Activated T-helper 1 cell treated with anti-CD3 and anti-CD28 coated beads, Interleukin-12 subunit alpha, Interleukin-12 subunit beta, Interleukin-2, Interleukin-4 antibody, amounts not matched to agents 30 ng/mL and 10 ng/mL and 1 ng/mL, durations not matched to agents 14 hours and 24 hours and 36 hours (primary cell): Measurements from ENCODE around the gene SWT1. TPM values are rescaled to one million over a fixed set of nuclear protein-coding genes. Genes with fewer than 3 reads are reported as not detected.
"Not testable (repeated sequence)": the region's sequence is repeated elsewhere in the genome, so short reads cannot be mapped to it uniquely, and the experiment has no call there.

ENCODE experiments used
- DNase-seq: peaks from one replicate; pipeline ENCODE4 v3.0.0; 2021; ENCODE audit warnings: low spot score
- H3K27ac Mint-ChIP-seq: one replicate; pipeline ENCODE4 v1.8.0; 2021; ENCODE audit warnings: mild to moderate bottlenecking, mixed read lengths
- H3K27me3 Mint-ChIP-seq: one replicate; pipeline ENCODE4 v1.8.0; 2022; ENCODE audit warnings: mild to moderate bottlenecking, moderate library complexity, mixed read lengths; ENCODE audit not compliant: insufficient read depth
- H3K36me3 Mint-ChIP-seq: one replicate; pipeline ENCODE4 v1.8.0; 2021; ENCODE audit warnings: low read depth, mixed read lengths
- H3K4me1 Mint-ChIP-seq: one replicate; pipeline ENCODE4 v1.8.0; 2021; ENCODE audit warnings: low read depth, mixed read lengths
- H3K4me3 Mint-ChIP-seq: one replicate; pipeline ENCODE4 v1.8.0; 2021; ENCODE audit warnings: mild to moderate bottlenecking, moderate library complexity, mixed read lengths
- H3K9me3 Mint-ChIP-seq: one replicate; pipeline ENCODE4 v1.8.0; 2021; ENCODE audit warnings: mixed read lengths
- intact Hi-C: fragments of 100-400 bp; cut with micrococcal nuclease; formaldehyde crosslinking; loops from one replicate; pipeline ENCODE4 v1.15.1; 2024
- total RNA-seq: library from RNA; stranded (reverse); gene quantifications from 2 replicates; pipeline ENCODE4 v1.2.3, GENCODE V29; 2022

Gene SWT1
- total RNA-seq, 1 donor from 2014 or later = 2.3 TPM

GRCh38 chr1:185238447-185238846 lies 81.5 kb downstream of the SWT1 start:
- H3K9me3 Mint-ChIP-seq = peaks cover 7% of the 10 kb centered on the region
- no peak for DNase-seq
- H3K27ac Mint-ChIP-seq = no peak overlapping the region
- H3K4me1 Mint-ChIP-seq = peaks cover 15% of the 10 kb centered on the region
- intact Hi-C loops = loop anchor here (1.0 kb wide), 1 partner anchor 432 kb away; no protein-coding TSS in a partner anchor
- peaks cover 4% of the 10 kb centered on the region for H3K27me3 Mint-ChIP-seq
- peaks cover 2% of the 10 kb centered on the region for H3K36me3 Mint-ChIP-seq
- no peak overlapping the region for H3K4me3 Mint-ChIP-seq

DNA sequence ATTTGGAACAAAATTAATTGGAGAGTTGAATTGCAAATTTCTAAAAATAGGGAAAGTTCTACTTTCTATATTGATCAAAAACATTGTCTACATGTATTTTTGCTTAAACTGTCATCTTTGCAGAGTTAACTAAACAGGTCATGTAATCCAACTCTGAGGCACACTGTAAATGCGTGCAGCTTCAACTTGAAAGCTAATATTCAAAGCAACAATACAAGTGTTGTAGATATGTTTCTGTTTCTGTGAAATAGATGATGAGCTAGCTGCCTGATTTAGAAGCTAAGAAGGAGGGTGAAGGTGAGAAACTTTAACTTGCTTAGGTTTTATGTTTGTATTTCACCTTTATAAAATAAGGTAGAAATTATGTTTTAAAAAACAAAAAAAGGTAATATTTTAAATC lies 82.9 kb downstream of the SWT1 start:
- Mint-ChIP-seq H3K27me3 (peaks cover 4% of the 10 kb centered on the region), H3K4me3 (no peak overlapping the region), H3K9me3 (peaks cover 7% of the 10 kb centered on the region), H3K4me1 (peaks cover 15% of the 10 kb centered on the region), H3K27ac (no peak overlapping the region), H3K36me3 (peaks cover 2% of the 10 kb centered on the region)
- DNase-seq = no peak
- intact Hi-C loops = loop anchor here (5.0 kb wide), 1 partner anchor 42 kb away; no protein-coding TSS in a partner anchor

DNA sequence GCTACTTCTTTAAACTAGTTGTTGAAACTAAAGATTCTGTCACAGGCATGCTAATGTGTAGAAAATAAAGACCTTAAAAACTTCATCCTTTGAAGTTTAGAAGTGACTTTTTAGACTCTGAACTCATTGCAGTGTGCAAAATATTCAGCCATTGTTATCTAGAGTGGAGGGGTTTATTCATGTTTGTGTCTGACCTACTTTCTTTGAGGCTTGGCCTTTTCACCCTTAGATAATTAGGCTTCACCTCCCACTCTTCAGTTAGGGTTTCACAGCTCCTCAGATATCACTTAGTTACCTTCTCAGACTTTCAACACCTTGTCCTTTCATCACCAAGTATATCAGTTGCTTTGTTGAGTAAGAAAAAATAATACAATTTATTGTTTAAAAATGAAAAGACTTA lies 84.2 kb downstream of the SWT1 start:
- peaks cover 1% of the 10 kb centered on the region for H3K27me3 Mint-ChIP-seq
- no peak overlapping the region for H3K4me3 Mint-ChIP-seq
- peaks cover 15% of the 10 kb centered on the region for H3K4me1 Mint-ChIP-seq
- peaks cover 2% of the 10 kb centered on the region for H3K36me3 Mint-ChIP-seq
- intact Hi-C loops = loop anchor here (5.0 kb wide), 1 partner anchor 41 kb away; no protein-coding TSS in a partner anchor
- peaks cover 7% of the 10 kb centered on the region for H3K9me3 Mint-ChIP-seq
- no peak overlapping the region for H3K27ac Mint-ChIP-seq
- no peak for DNase-seq

DNA sequence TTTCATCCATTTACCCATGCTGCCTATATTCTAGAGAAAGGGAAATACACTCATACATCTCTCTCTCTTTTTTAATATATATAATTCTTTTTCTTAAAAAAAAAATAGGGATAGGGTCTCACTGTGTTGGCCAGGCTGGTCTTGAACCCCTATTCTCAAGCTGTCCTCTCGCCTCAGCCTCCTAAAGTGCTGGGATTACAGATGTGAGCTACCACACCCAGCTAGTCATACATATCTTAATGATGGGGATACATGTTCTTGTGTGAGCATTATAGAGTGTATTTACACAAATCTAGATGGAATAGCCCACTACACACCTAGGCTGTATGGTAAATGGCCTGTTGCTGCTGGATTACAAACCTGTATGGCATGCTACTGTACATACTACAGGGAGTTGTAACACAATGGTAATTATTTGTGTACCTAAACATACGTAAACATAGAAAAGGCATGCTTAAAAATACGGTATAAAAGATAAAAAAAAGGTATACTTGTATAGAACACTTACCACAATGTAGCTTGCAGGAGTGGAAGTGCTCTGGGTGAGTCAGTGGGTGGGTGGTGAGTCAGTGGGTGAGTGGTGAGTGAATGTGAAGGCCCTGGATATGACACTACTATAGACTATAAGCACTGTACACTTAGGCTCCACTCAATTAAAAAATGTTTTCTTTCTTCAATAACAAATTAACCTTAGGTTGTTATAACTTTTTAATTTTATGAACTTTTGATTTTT lies 87.2 kb downstream of the SWT1 start:
- no peak overlapping the region for H3K27ac Mint-ChIP-seq
- H3K4me1 Mint-ChIP-seq = peaks cover 12% of the 10 kb centered on the region
- no peak for DNase-seq
- H3K4me3 Mint-ChIP-seq = no peak overlapping the region
- no peaks in the 10 kb centered on the region for H3K36me3 Mint-ChIP-seq
- intact Hi-C loops = loop anchor here (5.0 kb wide), 1 partner anchor 38 kb away; no protein-coding TSS in a partner anchor
- H3K27me3 Mint-ChIP-seq = no peaks in the 10 kb centered on the region
- H3K9me3 Mint-ChIP-seq = no peaks in the 10 kb centered on the region

GRCh38 chr1:185245466-185245865 lies 88.5 kb downstream of the SWT1 start:
- no peak for DNase-seq
- intact Hi-C loops = no loop called here
- H3K4me3 Mint-ChIP-seq = no peak overlapping the region
- no peaks in the 10 kb centered on the region for H3K36me3 Mint-ChIP-seq
- H3K27me3 Mint-ChIP-seq = peaks cover 2% of the 10 kb centered on the region
- H3K27ac Mint-ChIP-seq = no peak overlapping the region
- H3K4me1 Mint-ChIP-seq = peaks cover 4% of the 10 kb centered on the region
- H3K9me3 Mint-ChIP-seq = no peaks in the 10 kb centered on the region

GRCh38 chr1:185249563-185249962 lies 92.6 kb downstream of the SWT1 start:
- Mint-ChIP-seq H3K27ac (no peak overlapping the region), H3K4me3 (no peak overlapping the region), H3K9me3 (no peaks in the 10 kb centered on the region), H3K4me1 (no peaks in the 10 kb centered on the region), H3K36me3 (no peaks in the 10 kb centered on the region), H3K27me3 (peaks cover 2% of the 10 kb centered on the region)
- no peak for DNase-seq
- intact Hi-C loops = no loop called here

DNA sequence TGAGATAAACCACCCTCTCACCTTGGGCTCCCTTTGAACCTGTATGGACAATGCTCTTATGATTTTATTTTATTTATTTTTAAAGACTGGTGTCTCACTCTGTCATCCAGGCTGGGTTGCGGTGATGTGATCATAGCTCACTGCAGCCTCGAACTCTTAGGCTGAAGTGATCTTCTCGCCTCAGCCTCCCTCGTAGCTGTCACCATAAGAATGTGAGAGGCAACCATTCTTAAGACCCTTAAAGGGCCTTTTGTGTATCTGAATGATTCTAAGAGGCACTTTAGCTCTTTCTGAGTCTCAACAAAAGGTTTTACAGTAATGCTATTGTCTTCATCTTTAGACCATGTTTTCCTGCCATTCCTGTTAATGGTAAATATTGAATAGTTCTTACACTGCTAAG lies 93.1 kb downstream of the SWT1 start:
- H3K36me3 Mint-ChIP-seq = no peaks in the 10 kb centered on the region
- DNase-seq = no peak
- peaks cover 2% of the 10 kb centered on the region for H3K27me3 Mint-ChIP-seq
- H3K4me3 Mint-ChIP-seq = no peak overlapping the region
- H3K9me3 Mint-ChIP-seq = no peaks in the 10 kb centered on the region
- H3K4me1 Mint-ChIP-seq = no peaks in the 10 kb centered on the region
- intact Hi-C loops = no loop called here
- H3K27ac Mint-ChIP-seq = no peak overlapping the region

DNA sequence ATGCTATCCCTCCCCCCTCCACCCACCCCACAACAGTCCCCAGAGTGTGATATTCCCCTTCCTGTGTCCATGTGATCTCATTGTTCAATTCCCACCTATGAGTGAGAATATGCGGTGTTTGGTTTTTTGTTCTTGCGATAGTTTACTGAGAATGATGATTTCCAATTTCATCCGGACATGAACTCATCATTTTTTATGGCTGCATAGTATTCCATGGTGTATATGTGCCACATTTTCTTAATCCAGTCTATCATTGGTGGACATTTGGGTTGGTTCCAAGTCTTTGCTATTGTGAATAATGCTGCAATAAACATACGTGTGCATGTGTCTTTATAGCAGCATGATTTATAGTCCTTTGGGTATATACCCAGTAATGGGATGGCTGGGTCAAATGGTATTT lies 95.0 kb downstream of the SWT1 start:
- H3K9me3 Mint-ChIP-seq, H3K27me3 Mint-ChIP-seq, H3K27ac Mint-ChIP-seq, H3K4me3 Mint-ChIP-seq, DNase-seq, intact Hi-C loops, H3K36me3 Mint-ChIP-seq, H3K4me1 Mint-ChIP-seq: not testable (repeated sequence)

GRCh38 chr1:185252404-185252803 lies 95.4 kb downstream of the SWT1 start:
- H3K4me1 Mint-ChIP-seq, H3K4me3 Mint-ChIP-seq: not testable (repeated sequence)

DNA sequence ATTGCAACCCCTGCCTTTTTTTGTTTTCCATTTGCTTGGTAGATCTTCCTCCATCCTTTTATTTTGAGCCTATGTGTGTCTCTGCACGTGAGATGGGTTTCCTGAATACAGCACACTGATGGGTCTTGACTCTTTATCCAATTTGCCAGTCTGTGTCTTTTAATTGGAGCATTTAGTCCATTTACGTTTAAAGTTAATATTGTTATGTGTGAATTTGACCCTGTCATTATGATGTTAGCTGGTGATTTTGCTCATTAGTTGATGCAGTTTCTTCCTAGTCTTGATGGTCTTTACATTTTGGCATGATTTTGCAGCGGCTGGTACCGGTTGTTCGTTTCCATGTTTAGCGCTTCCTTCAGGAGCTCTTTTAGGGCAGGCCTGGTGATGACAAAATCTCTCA lies 98.6 kb downstream of the SWT1 start:
- DNase-seq, H3K9me3 Mint-ChIP-seq, H3K4me3 Mint-ChIP-seq, H3K27me3 Mint-ChIP-seq, H3K36me3 Mint-ChIP-seq, H3K27ac Mint-ChIP-seq, intact Hi-C loops: not testable (repeated sequence)
- H3K4me1 Mint-ChIP-seq = peaks cover 14% of the 10 kb centered on the region

More at GRCh38 chr1:185252404-185252803, 95.4 kb downstream of the SWT1 start:
- intact Hi-C loops, H3K36me3 Mint-ChIP-seq, H3K27me3 Mint-ChIP-seq, DNase-seq, H3K27ac Mint-ChIP-seq, H3K9me3 Mint-ChIP-seq: not testable (repeated sequence)

- H3K27me3 Mint-ChIP-seq, intact Hi-C loops, DNase-seq, H3K9me3 Mint-ChIP-seq, H3K27ac Mint-ChIP-seq, H3K36me3 Mint-ChIP-seq: not testable (repeated sequence)
- H3K4me1 Mint-ChIP-seq = peaks cover 14% of the 10 kb centered on the region
- peak overlapping the region; percentile 75 for H3K4me3 Mint-ChIP-seq
Observed at GRCh38 chr1:185257116-185257949, 100.4 kb downstream of the SWT1 start.

DNA sequence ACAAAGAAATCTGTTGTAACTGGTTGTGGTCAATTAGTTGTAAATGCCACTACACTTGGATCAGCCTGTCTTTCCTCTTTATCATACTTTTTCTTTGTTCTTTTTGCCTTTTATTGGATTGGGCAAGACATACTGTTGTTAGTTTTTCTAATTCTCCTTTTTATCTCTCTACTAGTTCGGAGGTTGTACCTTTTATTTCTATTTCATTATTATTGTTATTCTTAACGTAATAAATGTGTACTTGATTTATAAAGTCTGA lies 100.9 kb downstream of the SWT1 start:
- H3K4me1 Mint-ChIP-seq = peaks cover 14% of the 10 kb centered on the region
- H3K9me3 Mint-ChIP-seq = no peaks in the 10 kb centered on the region
- H3K27me3 Mint-ChIP-seq = no peaks in the 10 kb centered on the region
- peak overlapping the region; percentile 75 for H3K4me3 Mint-ChIP-seq
- intact Hi-C loops = no loop called here
- no peak overlapping the region for H3K27ac Mint-ChIP-seq
- no peak for DNase-seq
- no peaks in the 10 kb centered on the region for H3K36me3 Mint-ChIP-seq

DNA sequence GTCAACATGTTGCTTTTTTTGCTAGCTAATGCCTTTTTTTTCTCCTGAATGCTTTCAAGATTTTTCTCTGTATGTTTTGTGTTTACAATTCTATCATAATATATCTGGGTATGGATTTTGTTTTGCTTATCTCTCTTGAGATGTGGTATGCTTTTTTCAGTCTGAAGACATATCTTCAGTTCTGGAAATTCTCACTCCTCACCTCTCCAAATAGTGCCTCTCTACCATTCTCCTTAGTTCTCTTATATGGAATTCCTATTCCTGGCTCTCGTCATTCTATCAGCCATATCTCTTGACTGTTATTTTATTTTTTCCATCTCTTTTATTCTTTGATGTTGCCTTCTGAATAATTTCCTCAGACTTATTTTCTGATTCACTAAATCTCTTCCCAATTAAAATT lies 101.7 kb downstream of the SWT1 start:
- no peak for DNase-seq
- H3K36me3 Mint-ChIP-seq = no peaks in the 10 kb centered on the region
- intact Hi-C loops = no loop called here
- no peak overlapping the region for H3K4me3 Mint-ChIP-seq
- peaks cover 14% of the 10 kb centered on the region for H3K4me1 Mint-ChIP-seq
- H3K27me3 Mint-ChIP-seq = no peaks in the 10 kb centered on the region
- H3K9me3 Mint-ChIP-seq = no peaks in the 10 kb centered on the region
- peak overlapping the region; percentile 8 for H3K27ac Mint-ChIP-seq
